Femur (tissue), 1 donor: Measurements from ENCODE around the gene MANBA.
"Not testable (repeated sequence)": the region's sequence is repeated elsewhere in the genome, so short reads cannot be mapped to it uniquely, and the experiment has no call there.

Experiments used
- DNase-seq: peaks from one replicate; pipeline ENCODE4 v3.0.0-alpha.2; 2017

The MANBA gene

GRCh38 chr4:102761296-102761701 is 531 bp upstream of the MANBA start:
- DNase-seq = no peak

GRCh38 chr4:102759831-102760644 is 730 bp downstream of the MANBA start:
- peak; percentile 28 for DNase-seq

- no peak for DNase-seq
These were observed 2.3 kb downstream of the MANBA start for GRCh38 chr4:102758241-102759160.

GRCh38 chr4:102757681-102758080 is 3.1 kb downstream of the MANBA start:
- no peak for DNase-seq

- DNase-seq = no peak
These were observed 6.7 kb downstream of the MANBA start for GRCh38 chr4:102754044-102754443.

- no peak for DNase-seq
These were observed 8.8 kb downstream of the MANBA start for GRCh38 chr4:102751941-102752340.

GRCh38 chr4:102743352-102743751 is 17.4 kb downstream of the MANBA start:
- not testable (repeated sequence) for DNase-seq

- not testable (repeated sequence) for DNase-seq
These were observed 22.0 kb downstream of the MANBA start for GRCh38 chr4:102738802-102739201.

GRCh38 chr4:102736636-102737549 is 23.9 kb downstream of the MANBA start:
- no peak for DNase-seq

GRCh38 chr4:102735582-102735981 is 25.2 kb downstream of the MANBA start:
- DNase-seq = no peak

GRCh38 chr4:102734591-102735385 is 26.0 kb downstream of the MANBA start:
- DNase-seq = no peak

GRCh38 chr4:102734116-102734515 is 26.7 kb downstream of the MANBA start:
- no peak for DNase-seq

- DNase-seq = no peak
These were observed 27.7 kb downstream of the MANBA start for GRCh38 chr4:102733084-102733483.

GRCh38 chr4:102732678-102733077 is 28.1 kb downstream of the MANBA start:
- no peak for DNase-seq

GRCh38 chr4:102730968-102731533 is 29.7 kb downstream of the MANBA start:
- no peak for DNase-seq

GRCh38 chr4:102729486-102729885 is 31.3 kb downstream of the MANBA start:
- DNase-seq = not testable (repeated sequence)

- not testable (repeated sequence) for DNase-seq
These were observed 33.8 kb downstream of the MANBA start for GRCh38 chr4:102726919-102727318.

GRCh38 chr4:102726068-102726467 is 34.7 kb downstream of the MANBA start:
- no peak for DNase-seq

GRCh38 chr4:102725229-102725628 is 35.5 kb downstream of the MANBA start:
- no peak for DNase-seq

- no peak for DNase-seq
These were observed 37.3 kb downstream of the MANBA start for GRCh38 chr4:102723511-102723910.

GRCh38 chr4:102722740-102723139 is 38.0 kb downstream of the MANBA start:
- no peak for DNase-seq
